Head of caudate nucleus (tissue), 42 donors: ENCODE results near the gene NAT14.
"Not testable (repeated sequence)": the region's sequence is repeated elsewhere in the genome, so short reads cannot be mapped to it uniquely, and the experiment has no call there.

Experiments
- DNase-seq, 42 donors: peaks; one replicate each; pipeline versions ENCODE4 v3.0.0 to v3.0.0-alpha.2; 2020 to 2021; ENCODE audit warnings: mixed read lengths in 7 of 42
- intact Hi-C: fragments of 100-400 bp; cut with DNase I; formaldehyde crosslinking; loops from one replicate; pipeline ENCODE4 v1.15.0; 2022

NAT14 gene

GRCh38 chr19:55493052-55493644 lies 8.2 kb downstream of the NAT14 start:
- intact Hi-C loops: no loop called here

GRCh38 chr19:55493645-55494171 lies 8.7 kb downstream of the NAT14 start:
- intact Hi-C loops: no loop called here
- DNase-seq: no peak

More at GRCh38 chr19:55493052-55493644, 8.2 kb downstream of the NAT14 start:
- DNase-seq: no peak

- intact Hi-C loops: no loop called here
- peak in 40 of 42 donors; percentile 36 to 85 (median 70) for DNase-seq
These were observed 9.3 kb downstream of the NAT14 start for GRCh38 chr19:55494172-55494761.

DNA sequence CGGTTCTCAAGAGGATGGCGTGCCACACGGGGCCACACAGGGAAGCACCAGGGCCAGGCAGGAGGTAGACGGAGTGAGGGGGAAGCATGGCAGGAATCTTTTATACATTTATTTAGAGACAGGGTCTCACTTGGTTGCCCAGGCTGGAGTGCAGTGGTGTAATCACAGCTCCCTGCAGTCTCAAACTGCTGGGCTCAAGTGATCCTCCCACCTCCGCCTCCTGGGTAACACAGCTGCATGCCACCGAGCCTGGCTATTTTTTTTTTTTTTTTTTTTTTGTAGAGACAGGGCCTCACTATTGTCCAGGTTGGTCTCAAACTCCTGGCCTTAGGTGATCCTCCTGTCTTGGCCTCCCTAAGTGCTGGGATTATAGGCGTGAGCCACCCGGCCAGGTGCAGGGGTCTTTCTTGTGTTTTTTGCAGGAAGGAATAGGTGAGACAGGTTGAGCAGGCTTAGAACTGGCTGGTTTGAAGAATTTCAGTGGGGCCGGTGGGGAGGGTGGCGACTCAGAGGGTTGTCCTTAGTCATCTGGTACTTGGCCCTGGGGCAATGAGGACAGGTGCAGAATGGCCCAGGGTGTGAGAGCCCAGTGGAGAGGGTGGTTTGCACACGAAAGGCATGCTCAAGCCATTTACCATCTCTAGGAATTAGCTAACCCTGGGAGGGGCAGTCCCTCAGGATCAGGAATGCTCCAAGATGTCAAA lies 10.8 kb downstream of the NAT14 start:
- intact Hi-C loops: no loop called here
- DNase-seq: no peak

- DNase-seq, intact Hi-C loops: not testable (repeated sequence)
These were observed 11.8 kb downstream of the NAT14 start for GRCh38 chr19:55496820-55497219.

DNA sequence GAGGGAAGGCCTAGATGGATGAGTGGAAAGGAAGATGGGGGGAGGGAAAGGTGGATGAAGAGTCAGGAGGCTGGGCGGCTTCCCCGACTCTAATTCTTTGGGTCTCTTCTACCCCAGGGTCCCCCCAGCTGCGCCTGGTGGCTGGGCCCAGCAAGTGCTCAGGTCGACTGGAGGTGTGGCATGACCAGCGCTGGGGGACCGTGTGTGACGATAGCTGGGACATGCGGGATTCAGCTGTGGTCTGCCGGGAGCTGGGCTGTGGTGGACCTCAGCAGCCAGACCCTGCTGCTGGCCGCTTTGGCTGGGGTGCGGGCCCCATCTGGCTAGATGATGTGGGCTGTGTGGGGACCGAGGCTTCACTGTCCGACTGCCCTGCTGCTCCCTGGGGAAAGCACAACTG lies 12.8 kb downstream of the NAT14 start:
- intact Hi-C loops: no loop called here
- DNase-seq: no peak

GRCh38 chr19:55498246-55498840 lies 13.4 kb downstream of the NAT14 start:
- intact Hi-C loops: no loop called here
- DNase-seq: no peak

DNA sequence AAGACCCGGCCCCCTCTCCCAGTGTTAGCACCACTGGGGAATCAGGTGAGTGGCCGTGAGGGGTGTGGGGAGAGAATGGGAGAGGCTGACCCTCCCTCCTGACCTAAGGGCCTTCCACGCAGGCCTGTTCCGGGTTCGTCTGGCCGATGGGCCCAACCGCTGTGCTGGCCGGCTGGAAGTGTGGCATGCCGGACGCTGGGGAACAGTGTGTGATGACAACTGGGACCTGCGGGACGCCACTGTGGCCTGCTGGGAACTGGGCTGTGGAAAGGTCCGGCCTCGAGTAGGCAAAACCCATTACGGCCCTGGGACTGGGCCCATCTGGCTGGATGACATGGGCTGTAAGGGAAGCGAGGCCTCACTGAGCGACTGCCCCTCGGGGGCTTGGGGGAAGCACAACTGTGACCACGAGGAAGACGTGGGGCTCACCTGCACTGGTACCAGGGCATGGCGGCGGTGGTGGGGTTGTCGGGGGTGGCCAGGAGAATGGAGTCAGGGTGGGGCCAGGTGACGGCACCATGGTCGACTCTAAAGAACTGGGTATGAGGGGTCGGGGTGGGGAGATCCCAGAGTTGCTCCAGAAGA lies 15.5 kb downstream of the NAT14 start:
- no peak for DNase-seq
- intact Hi-C loops: loop anchor here (5.0 kb wide), 2 partner anchors 33 to 358 kb away; no protein-coding TSS in a partner anchor

DNA sequence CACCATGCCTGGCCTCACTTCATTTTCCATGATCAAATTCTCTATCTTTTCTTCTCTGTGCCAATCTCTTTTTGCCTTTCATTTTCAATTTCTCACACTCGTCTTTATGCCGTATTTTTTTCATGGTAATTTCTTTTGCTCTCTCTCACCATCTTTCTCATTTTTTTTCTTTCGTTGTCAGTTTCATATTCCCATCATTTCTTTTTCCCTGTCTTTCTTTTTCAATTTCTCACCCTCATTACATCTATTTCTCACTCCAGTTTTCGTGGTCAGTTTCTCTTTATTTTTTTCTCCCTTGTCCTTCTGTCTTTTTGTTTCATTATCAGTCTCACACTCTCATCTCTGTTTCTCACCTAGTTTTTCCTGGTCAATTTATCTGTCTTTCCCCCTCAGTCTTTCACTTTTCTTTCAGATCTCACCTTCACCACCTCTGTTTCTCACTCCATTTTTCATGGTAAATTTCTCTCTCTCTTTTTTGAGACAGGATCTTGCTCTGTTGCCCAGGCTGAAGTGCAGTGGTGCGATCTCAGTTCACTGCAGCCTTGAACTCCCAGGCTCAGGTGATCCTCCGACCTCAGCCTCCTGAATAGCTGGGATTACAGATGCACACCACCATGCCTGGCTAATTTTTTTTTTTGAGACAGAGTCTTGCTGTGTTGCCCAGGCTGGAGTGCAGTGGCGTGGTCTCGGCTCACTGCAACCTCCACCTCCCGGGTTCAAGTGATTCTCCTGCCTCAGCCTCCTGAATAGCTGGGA lies 17.4 kb downstream of the NAT14 start:
- DNase-seq: no peak
- intact Hi-C loops: loop anchor here (5.0 kb wide), 2 partner anchors 35 to 360 kb away; no protein-coding TSS in a partner anchor

GRCh38 chr19:55503157-55503501 lies 18.1 kb downstream of the NAT14 start:
- DNase-seq: no peak
- intact Hi-C loops: loop anchor here (5.0 kb wide), 2 partner anchors 36 to 361 kb away; no protein-coding TSS in a partner anchor

DNA sequence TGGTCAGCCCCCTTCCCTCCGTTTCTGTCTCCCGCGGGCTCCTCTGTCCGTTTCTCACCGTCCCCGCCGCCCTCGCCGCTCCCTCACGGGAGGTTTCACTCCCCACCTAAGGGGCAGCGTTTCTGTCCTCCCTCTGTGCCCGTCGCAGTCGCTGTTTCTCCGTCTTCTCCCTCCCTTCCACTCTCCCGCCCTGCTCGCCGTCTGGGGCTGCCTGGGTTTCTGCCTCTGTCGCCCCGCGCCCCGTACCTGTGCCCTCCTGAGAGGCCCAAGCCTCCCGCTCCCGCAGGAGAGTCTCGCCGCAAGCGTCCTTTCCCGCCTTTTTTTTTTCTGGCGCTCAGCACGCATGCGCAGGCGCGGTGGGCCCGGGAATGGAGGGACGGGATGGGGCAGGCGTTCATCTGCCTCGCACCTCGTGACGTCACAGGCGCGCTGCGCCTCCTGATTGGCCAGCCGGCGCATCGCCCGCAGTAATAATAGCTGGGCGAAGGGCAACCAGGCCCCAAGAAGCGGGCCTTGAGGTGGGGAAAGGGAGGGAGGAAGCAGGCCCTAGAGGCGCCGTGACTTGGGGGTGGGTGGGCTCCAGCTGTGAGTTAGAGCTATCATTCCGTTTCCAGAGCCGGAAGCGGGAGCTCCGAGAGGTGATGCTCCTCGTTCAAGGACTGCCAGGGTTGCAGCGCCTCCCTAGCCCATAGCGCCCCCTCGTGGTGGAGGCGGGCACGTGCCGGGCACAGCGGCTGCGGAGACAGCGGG lies 18.7 kb downstream of the NAT14 start:
- intact Hi-C loops: loop anchor here (5.0 kb wide), 2 partner anchors 36 to 361 kb away; no protein-coding TSS in a partner anchor
- peak; percentile 91 to 99 (median 96) for DNase-seq

GRCh38 chr19:55504252-55504603 lies 19.2 kb downstream of the NAT14 start:
- DNase-seq: no peak
- intact Hi-C loops: loop anchor here (5.0 kb wide), 2 partner anchors 37 to 362 kb away; no protein-coding TSS in a partner anchor

DNA sequence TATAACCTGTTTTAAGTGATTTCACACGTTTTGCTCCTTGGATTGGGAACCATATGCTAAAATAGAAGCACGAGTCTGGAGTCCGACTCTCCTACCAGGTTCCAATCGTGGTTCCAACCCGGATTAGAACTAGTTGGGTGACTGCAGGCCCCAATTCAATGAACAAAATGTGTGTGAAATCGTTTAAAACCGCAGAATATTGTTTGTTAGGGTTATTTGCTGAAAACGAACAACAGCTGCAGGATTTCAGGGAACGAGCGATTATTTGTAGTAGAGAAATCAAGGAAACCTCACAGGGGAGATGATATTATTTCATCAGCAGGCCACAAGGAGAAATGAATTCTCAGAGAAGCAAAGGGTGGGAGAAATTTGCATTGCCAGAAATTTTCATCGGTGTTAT lies 20.0 kb downstream of the NAT14 start:
- intact Hi-C loops: loop anchor here (5.0 kb wide), 2 partner anchors 38 to 363 kb away; no protein-coding TSS in a partner anchor
- no peak for DNase-seq

- DNase-seq: no peak
- intact Hi-C loops: no loop called here
These were observed 23.1 kb downstream of the NAT14 start for GRCh38 chr19:55508120-55508519.

DNA sequence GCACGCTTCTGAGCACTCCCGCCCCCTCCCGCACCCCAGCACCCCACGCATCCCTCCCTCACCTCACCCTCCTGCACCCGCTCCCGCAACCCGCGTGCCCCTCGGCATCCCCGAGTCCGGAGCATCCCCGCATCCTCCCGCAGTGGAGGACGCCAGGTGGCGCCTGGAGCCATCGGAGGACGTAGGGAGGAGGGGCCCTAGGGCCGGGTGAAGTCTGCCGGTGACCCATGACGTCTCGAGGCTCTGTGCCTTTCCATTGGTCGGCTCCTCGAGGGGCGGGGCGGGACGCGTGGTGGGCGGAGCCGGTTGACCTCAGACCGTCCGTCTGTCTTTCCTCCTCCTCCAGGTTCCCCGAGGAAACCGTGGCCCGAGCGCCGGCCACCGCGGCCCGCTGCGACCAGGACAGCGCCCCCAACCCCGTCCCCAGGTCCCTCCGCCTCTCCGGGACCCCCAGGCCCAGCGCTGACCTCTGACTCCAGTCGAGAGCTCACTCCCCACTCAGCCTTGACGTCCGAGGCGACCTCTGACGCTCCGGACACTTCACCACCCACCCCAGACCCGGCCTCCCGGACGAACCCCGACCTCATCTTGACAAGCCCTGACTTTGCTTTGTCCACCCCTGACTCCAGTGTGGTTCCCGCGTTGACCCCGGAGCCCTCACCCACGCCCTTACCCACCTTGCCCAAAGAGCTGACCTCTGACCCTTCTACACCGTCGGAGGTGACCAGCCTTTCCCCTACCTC lies 32.1 kb downstream of the NAT14 start:
- DNase-seq: peak; percentile 89 to 98 (median 96)
- intact Hi-C loops: loop anchor here (2.0 kb wide), 1 partner anchor 82 kb away; the partner anchor contains the start of gene FIZ1

GRCh38 chr19:55519451-55520311 lies 34.7 kb downstream of the NAT14 start:
- intact Hi-C loops: no loop called here
- no peak for DNase-seq
